Mesendoderm (in vitro differentiated cells): ENCODE data around the gene ALAS1.
"Not testable (repeated sequence)": the region's sequence is repeated elsewhere in the genome, so short reads cannot be mapped to it uniquely, and the experiment has no call there.

Experiments used
- DNase-seq: peaks from one replicate; pipeline ENCODE4 v3.0.0; 2013
- H2AK5ac ChIP-seq: 2 replicates; pipeline ENCODE4 v1.6.1; 2013; ENCODE audit warnings: low read length, inconsistent platforms
- H2BK120ac ChIP-seq: 2 replicates; pipeline ENCODE4 v1.6.1; 2013; ENCODE audit warnings: low read depth, mild to moderate bottlenecking, low read length, moderate library complexity, mixed read lengths
- H2BK15ac ChIP-seq: replicated peaks from 2 replicates; pipeline ENCODE4 v1.6.1; 2013; ENCODE audit warnings: low read depth, mild to moderate bottlenecking, moderate library complexity
- H2BK5ac ChIP-seq: 2 replicates; pipeline ENCODE4 v1.6.1; 2013; ENCODE audit warnings: low read length, inconsistent platforms
- H3K18ac ChIP-seq: 2 replicates; pipeline ENCODE4 v1.6.1; 2013; ENCODE audit warnings: mild to moderate bottlenecking, low read length, mixed read lengths
- H3K23ac ChIP-seq: one replicate; pipeline ENCODE4 v1.6.1; 2013; ENCODE audit warnings: low read length
- H3K27ac ChIP-seq: 2 replicates; pipeline ENCODE4 v1.5.1; 2013; ENCODE audit warnings: low read depth, mild to moderate bottlenecking, inconsistent platforms, low read length, moderate library complexity
- H3K27me3 ChIP-seq: 2 replicates; pipeline ENCODE4 v1.6.1; 2013; ENCODE audit warnings: low read length, control low read depth, mild to moderate bottlenecking, inconsistent platforms; ENCODE audit not compliant: insufficient read depth, poor library complexity
- H3K36me3 ChIP-seq: 2 replicates; pipeline ENCODE4 v1.6.1; 2013; ENCODE audit warnings: low read length, inconsistent platforms; ENCODE audit not compliant: control insufficient read depth, insufficient read depth
- H3K4ac ChIP-seq: one replicate; pipeline ENCODE4 v1.6.1; 2013; ENCODE audit warnings: low read depth, mild to moderate bottlenecking, low read length, moderate library complexity
- H3K4me1 ChIP-seq: 2 replicates; pipeline ENCODE4 v1.6.1; 2013; ENCODE audit warnings: low read depth, low read length, inconsistent platforms; ENCODE audit not compliant: control insufficient read depth
- H3K4me2 ChIP-seq: 2 replicates; pipeline ENCODE4 v1.6.1; 2013; ENCODE audit warnings: low read length
- H3K4me3 ChIP-seq: 2 replicates; pipeline ENCODE4 v1.5.1; 2013; ENCODE audit warnings: mild to moderate bottlenecking, low read length
- H3K56ac ChIP-seq: one replicate; pipeline ENCODE4 v1.6.1; 2013; ENCODE audit warnings: low read length
- H3K79me1 ChIP-seq: 2 replicates; pipeline ENCODE4 v1.6.1; 2013; ENCODE audit warnings: low read length, inconsistent platforms
- H3K79me2 ChIP-seq: 2 replicates; pipeline ENCODE4 v1.6.1; 2013; ENCODE audit warnings: mild to moderate bottlenecking, low read length; ENCODE audit not compliant: control insufficient read depth, insufficient read depth
- H3K9ac ChIP-seq: 2 replicates; pipeline ENCODE4 v1.6.1; 2013; ENCODE audit warnings: low read length, inconsistent platforms
- H4K5ac ChIP-seq: one replicate; pipeline ENCODE4 v1.6.1; 2013; ENCODE audit warnings: low read length
- H4K8ac ChIP-seq: one replicate; pipeline ENCODE4 v1.6.1; 2013; ENCODE audit warnings: low read depth, mild to moderate bottlenecking, control low read depth, low read length, moderate library complexity
- WGBS: extraction: QIAGEN DNeasy Blood & Tissue Kit; methylation state at CpG from one replicate; pipeline ENCODE4 v1.1.7; 2013; ENCODE audit warnings: low lambda C conversion rate, missing lambda C conversion rate; ENCODE audit not compliant: insufficient coverage; ENCODE audit errors: extremely low coverage; 5-methylcytosine and 5-hydroxymethylcytosine counted together

ALAS1 gene

DNA sequence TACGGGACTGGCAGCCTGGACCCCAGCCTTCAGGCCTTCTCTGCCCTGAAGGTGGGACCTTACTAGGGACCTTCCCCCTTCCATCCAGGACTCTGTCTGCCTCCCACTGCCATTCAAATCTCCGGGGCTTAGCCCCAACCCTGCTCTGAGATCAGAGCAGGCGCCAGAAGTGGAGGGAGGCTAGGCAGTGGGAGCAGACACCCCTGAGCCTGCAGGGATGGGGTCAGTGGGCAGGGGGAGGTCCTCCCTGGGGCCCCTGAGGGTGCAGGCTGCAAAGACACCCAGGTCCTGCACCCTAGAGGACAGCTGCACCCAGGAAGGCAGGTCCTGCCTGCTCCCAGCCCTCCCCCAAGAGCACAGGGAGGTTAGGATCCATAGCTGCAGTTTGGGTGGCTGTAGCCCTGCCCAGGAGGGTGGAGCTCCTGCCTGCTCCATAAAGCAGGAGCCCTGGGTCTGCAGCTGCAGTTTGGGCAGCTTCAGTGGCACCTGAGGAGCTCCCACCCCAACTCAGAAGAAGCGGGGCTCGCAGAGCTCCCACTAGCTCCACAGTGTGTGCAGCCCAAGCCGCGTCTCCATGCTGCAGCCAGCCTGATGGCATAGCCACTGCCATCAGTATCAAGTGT is 35.6 kb upstream of the ALAS1 start:
- no peak overlapping the region for H3K27ac ChIP-seq
- H2BK15ac ChIP-seq, result no peak overlapping the region
- H3K56ac ChIP-seq, result no peak overlapping the region
- H3K18ac ChIP-seq, result no peak overlapping the region
- no peak overlapping the region for H3K23ac ChIP-seq
- no peak overlapping the region for H2AK5ac ChIP-seq
- no peak overlapping the region for H2BK5ac ChIP-seq
- no peak overlapping the region for H3K4me3 ChIP-seq
- WGBS, result no CpG with 5 or more reads among the region's 7 CpGs
- no peaks in the 10 kb centered on the region for H3K4me1 ChIP-seq
- DNase-seq, result no peak
- no peak overlapping the region for H2BK120ac ChIP-seq
- no peak overlapping the region for H4K8ac ChIP-seq
- H4K5ac ChIP-seq, result no peak overlapping the region
- no peak overlapping the region for H3K4ac ChIP-seq
- H3K36me3 ChIP-seq, result no peaks in the 10 kb centered on the region
- no peaks in the 10 kb centered on the region for H3K27me3 ChIP-seq
- no peak overlapping the region for H3K4me2 ChIP-seq
- no peaks in the 10 kb centered on the region for H3K79me1 ChIP-seq
- H3K9ac ChIP-seq, result no peak overlapping the region
- H3K79me2 ChIP-seq, result no peaks in the 10 kb centered on the region

GRCh38 chr3:52167240-52167639 is 30.7 kb upstream of the ALAS1 start:
- H3K27ac ChIP-seq, result no peak overlapping the region
- no peaks in the 10 kb centered on the region for H3K79me2 ChIP-seq
- H4K8ac ChIP-seq, result no peak overlapping the region
- H3K9ac ChIP-seq, result no peak overlapping the region
- H3K23ac ChIP-seq, result no peak overlapping the region
- H3K79me1 ChIP-seq, result no peaks in the 10 kb centered on the region
- no peak overlapping the region for H2AK5ac ChIP-seq
- H3K56ac ChIP-seq, result no peak overlapping the region
- H3K18ac ChIP-seq, result no peak overlapping the region
- no peak for DNase-seq
- H3K36me3 ChIP-seq, result no peaks in the 10 kb centered on the region
- H3K4me3 ChIP-seq, result no peak overlapping the region
- H3K4me1 ChIP-seq, result no peaks in the 10 kb centered on the region
- no peak overlapping the region for H2BK15ac ChIP-seq
- H3K27me3 ChIP-seq, result no peaks in the 10 kb centered on the region
- H2BK5ac ChIP-seq, result no peak overlapping the region
- no peak overlapping the region for H3K4me2 ChIP-seq
- no peak overlapping the region for H3K4ac ChIP-seq
- no CpG with 5 or more reads among the region's 9 CpGs for WGBS
- no peak overlapping the region for H2BK120ac ChIP-seq
- no peak overlapping the region for H4K5ac ChIP-seq

DNA sequence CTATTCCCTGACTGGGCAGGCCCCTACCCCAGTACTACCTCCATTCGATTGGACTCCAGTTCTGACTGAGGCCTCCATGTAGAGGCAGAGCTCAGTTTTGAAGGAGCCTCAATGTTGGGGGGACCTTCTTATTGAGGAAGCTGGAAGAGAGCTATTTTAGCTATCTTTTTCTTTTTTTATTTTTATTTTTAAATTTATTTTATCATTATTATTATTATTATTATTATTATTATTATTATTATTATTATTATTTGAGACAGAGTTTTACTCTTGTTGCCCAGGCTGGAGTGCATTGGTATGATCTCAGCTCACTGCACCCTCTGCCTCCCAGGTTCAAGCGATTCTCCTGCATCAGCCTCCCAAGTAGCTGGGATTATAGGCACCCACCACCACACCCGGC is 27.7 kb upstream of the ALAS1 start:
- no CpG with 5 or more reads among the region's 3 CpGs for WGBS
- not testable (repeated sequence) for H3K4me3 ChIP-seq

DNA sequence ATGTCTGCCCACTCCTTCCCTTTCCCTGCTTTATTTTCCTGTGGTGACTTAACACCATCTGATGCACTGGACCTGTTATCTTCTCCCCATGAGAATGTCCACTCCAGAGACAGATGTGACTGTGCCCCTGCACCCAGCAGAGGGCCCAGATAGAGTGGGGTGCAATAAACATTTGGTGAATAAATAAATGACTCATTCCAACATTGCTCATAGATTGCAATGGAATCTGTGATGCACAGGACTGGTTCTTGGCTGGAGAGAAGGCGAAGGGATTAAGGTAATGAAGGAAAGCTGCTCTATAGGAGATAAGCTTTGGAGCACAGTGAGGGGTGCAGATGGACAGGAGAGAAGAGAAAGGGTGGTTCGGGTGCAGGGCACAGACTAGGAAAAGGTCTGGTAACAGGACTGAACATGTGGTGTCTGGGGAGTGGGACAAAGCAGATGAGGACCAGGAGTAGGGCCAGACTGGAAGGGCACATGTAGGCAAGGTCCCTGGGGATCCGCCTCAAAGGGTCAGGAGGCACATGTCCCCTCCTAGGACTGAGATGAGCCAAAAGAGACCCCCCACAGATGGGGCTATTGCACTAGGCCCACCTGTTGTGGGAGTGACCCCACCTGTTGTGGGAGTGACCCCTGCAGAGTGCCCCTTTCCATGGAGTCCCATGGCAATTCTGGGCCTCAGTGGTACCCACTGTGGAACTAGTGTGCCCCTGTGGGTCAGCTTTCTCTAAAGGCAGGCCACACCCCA is 26.3 kb upstream of the ALAS1 start:
- no peak overlapping the region for H3K27ac ChIP-seq

More for the DNA sequence above, 27.7 kb upstream of the ALAS1 start:
- not testable (repeated sequence) for H3K4ac ChIP-seq, H2BK15ac ChIP-seq, DNase-seq, H3K27me3 ChIP-seq, H4K8ac ChIP-seq, H3K18ac ChIP-seq, H3K4me2 ChIP-seq, H3K56ac ChIP-seq, H3K27ac ChIP-seq, H3K36me3 ChIP-seq, H4K5ac ChIP-seq, H3K9ac ChIP-seq, H3K4me1 ChIP-seq, H3K79me1 ChIP-seq, H3K23ac ChIP-seq, H2BK5ac ChIP-seq, H3K79me2 ChIP-seq, H2AK5ac ChIP-seq, H2BK120ac ChIP-seq

GRCh38 chr3:52172262-52172757 is 25.6 kb upstream of the ALAS1 start:
- Histone ChIP-seq H2AK5ac (no peak overlapping the region), H4K5ac (no peak overlapping the region), H3K23ac (no peak overlapping the region), H3K36me3 (no peaks in the 10 kb centered on the region), H3K27me3 (no peaks in the 10 kb centered on the region), H3K9ac (no peak overlapping the region), H3K18ac (no peak overlapping the region), H3K79me2 (no peaks in the 10 kb centered on the region), H3K4me3 (no peak overlapping the region), H3K4ac (no peak overlapping the region), H2BK15ac (no peak overlapping the region), H2BK120ac (no peak overlapping the region), H3K4me2 (no peak overlapping the region), H3K79me1 (no peaks in the 10 kb centered on the region), H3K56ac (no peak overlapping the region), H3K4me1 (no peaks in the 10 kb centered on the region), H3K27ac (no peak overlapping the region), H2BK5ac (no peak overlapping the region), H4K8ac (no peak overlapping the region)
- no CpG with 5 or more reads among the region's 5 CpGs for WGBS
- no peak for DNase-seq

More for the DNA sequence above, 26.3 kb upstream of the ALAS1 start:
- no peak overlapping the region for H3K4ac ChIP-seq
- H3K79me1 ChIP-seq, result no peaks in the 10 kb centered on the region
- H2BK15ac ChIP-seq, result no peak overlapping the region
- H3K79me2 ChIP-seq, result no peaks in the 10 kb centered on the region
- no peaks in the 10 kb centered on the region for H3K27me3 ChIP-seq
- no peak overlapping the region for H2BK120ac ChIP-seq
- H3K4me1 ChIP-seq, result no peaks in the 10 kb centered on the region
- H3K18ac ChIP-seq, result no peak overlapping the region
- no peak overlapping the region for H4K5ac ChIP-seq
- no peak overlapping the region for H3K4me2 ChIP-seq
- H3K56ac ChIP-seq, result no peak overlapping the region
- no peak overlapping the region for H4K8ac ChIP-seq
- H2AK5ac ChIP-seq, result no peak overlapping the region
- H3K9ac ChIP-seq, result no peak overlapping the region
- no peak overlapping the region for H2BK5ac ChIP-seq
- no peak overlapping the region for H3K23ac ChIP-seq
- no CpG with 5 or more reads among the region's 3 CpGs for WGBS
- DNase-seq, result no peak
- H3K36me3 ChIP-seq, result no peaks in the 10 kb centered on the region
- H3K4me3 ChIP-seq, result no peak overlapping the region
